Measurements from ENCODE around the gene TRPC5OS.

TRPC5OS gene

DNA sequence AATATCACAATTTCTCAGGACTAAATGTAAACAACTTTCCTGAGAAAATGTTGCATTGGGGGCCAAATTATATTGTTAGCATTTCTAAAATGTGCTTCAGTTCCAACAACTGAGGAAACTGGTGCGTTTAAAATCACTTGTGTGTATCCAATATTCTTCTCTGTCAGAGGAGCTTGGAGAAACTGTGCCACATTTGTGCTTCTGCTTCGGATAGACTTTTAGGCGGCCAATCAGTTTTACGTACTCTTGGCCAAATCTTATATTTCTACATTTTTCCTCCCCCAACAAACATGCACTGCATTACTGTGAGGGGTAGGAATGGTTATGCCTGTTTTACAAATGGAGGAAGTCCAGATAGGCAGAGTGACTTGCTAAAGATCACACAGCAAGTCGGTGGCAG, 27.4 kb upstream of the TRPC5OS start:
- no peak overlapping the region for H3K4me3 ChIP-seq (ENCODE audit: control insufficient read depth, low read depth, low read length)
- no peak for DNase-seq (ENCODE audit: low read depth)
- TF ChIP-seq, protein P1, sequence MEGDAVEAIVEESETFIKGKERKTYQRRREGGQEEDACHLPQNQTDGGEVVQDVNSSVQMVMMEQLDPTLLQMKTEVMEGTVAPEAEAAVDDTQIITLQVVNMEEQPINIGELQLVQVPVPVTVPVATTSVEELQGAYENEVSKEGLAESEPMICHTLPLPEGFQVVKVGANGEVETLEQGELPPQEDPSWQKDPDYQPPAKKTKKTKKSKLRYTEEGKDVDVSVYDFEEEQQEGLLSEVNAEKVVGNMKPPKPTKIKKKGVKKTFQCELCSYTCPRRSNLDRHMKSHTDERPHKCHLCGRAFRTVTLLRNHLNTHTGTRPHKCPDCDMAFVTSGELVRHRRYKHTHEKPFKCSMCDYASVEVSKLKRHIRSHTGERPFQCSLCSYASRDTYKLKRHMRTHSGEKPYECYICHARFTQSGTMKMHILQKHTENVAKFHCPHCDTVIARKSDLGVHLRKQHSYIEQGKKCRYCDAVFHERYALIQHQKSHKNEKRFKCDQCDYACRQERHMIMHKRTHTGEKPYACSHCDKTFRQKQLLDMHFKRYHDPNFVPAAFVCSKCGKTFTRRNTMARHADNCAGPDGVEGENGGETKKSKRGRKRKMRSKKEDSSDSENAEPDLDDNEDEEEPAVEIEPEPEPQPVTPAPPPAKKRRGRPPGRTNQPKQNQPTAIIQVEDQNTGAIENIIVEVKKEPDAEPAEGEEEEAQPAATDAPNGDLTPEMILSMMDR (IDR thresholded peaks at IDR 0.05; ENCODE audit: control insufficient read depth, insufficient read depth, low read depth, low read length, missing control alignments): no peak

DNA sequence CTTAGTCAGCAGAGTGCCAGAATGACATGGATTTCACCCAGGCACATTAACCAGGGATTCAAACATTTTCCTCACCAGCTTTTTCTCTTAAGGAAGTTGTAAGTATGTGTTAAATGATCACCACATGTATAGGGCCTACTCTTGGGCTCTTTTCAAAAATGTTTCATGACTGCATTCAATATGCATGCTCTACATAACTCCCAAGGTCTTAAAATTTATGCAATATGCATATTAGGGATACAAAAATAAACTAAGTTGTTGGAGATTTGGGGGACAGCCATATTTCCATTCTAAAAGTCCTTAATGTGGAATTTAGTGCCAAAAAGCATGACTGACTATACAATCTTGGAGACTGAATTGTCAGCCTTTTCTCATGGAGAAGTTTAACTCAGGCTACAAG, 25.0 kb upstream of the TRPC5OS start:
- TF ChIP-seq, protein P1 (IDR thresholded peaks at IDR 0.05; ENCODE audit: control insufficient read depth, insufficient read depth, low read depth, low read length, missing control alignments): no peak
- DNase-seq (ENCODE audit: low read depth): no peak
- H3K4me3 ChIP-seq (ENCODE audit: control insufficient read depth, low read depth, low read length): no peak overlapping the region

DNA sequence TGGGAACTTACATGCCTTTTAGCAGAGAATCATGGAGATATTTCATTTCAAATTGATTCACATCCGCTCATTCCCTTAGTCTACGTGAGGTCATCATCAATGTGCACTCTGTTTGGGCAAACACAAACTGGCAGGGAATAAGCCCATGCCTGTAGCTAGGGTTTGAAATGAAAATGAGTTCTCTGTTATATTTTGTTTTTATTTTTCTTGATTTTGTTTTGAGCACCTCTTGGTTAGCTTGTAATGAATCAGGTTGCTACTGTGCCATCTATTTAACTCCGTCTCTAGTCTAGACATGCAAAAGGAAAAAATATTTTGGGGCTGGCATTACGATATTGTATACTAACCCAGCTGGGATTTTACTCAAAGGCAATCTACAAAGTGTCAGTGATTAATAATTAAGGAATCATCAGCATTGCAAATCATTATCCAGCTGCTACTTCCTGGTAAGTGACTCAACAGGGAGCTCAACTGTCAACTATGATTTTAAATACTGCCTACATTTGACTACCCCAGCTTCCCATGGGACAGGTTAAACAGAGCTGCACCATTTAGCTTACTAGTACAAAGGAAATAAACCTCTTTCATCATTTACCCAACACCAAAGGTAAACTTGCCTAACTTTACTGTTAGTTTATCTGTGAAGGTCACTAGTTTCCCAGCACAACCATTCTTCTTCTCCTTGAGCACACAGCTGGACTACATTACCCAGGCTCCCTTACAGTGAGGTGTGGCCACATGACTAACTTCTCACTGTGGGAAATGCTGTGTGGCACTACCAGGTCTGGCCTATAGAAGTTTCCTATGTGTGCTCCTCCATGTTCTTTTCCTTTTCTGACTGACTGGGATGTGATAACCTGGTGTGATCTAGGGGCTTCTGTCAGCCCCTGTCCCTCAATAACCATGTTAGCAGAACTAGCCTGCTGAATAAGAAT, 21.2 kb upstream of the TRPC5OS start:
- TF ChIP-seq, protein P1 (IDR thresholded peaks at IDR 0.05; ENCODE audit: control insufficient read depth, insufficient read depth, low read depth, low read length, missing control alignments): no peak
- no peak overlapping the region for H3K4me3 ChIP-seq (ENCODE audit: control insufficient read depth, low read depth, low read length)
- no peak for DNase-seq (ENCODE audit: low read depth)

DNA sequence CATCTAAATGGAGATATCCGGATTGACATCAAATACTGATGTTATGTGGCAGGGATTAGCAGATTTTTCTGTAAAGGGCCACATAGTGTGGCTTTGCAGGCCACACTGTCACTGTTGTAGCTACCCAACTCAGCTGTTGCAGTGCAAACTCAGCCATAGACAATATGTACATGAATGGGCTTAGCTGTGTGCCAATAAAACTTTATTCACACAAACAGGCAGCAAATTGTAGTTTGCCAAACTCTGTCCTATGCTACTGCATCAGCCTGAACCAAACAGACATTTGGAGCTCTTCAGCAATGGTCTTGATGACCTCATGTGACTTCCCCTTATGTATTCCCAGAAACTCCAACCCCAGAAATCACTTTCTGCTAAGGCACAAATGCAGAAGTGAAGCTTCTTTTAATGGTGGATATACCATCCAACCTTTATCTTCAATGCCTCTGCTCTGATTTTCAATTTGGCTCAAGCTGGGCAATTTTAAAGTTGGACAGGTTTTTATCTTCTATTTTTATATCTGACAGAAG, 18.4 kb upstream of the TRPC5OS start:
- DNase-seq (ENCODE audit: low read depth): no peak
- TF ChIP-seq, protein P1 (IDR thresholded peaks at IDR 0.05; ENCODE audit: control insufficient read depth, insufficient read depth, low read depth, low read length, missing control alignments): no peak
- no peak overlapping the region for H3K4me3 ChIP-seq (ENCODE audit: control insufficient read depth, low read depth, low read length)

DNA sequence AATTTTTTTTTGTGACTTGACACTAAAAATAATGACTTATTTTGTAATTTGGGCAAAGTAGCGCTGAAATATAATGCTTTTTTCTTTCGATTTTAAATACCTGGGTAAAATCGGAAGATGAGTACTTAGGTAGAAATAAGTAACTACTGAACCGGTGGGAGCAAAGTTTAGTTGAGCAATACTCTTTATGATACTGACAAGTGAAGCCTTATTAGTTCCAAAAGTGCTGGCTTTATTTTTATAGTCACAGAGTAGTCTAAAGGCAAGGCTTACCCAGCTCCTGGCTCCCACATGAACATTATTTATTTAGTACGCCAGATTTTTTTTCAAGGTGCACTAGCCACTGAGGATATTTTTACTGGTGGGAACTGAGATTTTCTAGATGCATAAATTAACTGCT, 14.4 kb upstream of the TRPC5OS start:
- H3K4me3 ChIP-seq (ENCODE audit: control insufficient read depth, low read depth, low read length): no peak overlapping the region
- DNase-seq (ENCODE audit: low read depth): no peak
- TF ChIP-seq, protein P1 (IDR thresholded peaks at IDR 0.05; ENCODE audit: control insufficient read depth, insufficient read depth, low read depth, low read length, missing control alignments): no peak

DNA sequence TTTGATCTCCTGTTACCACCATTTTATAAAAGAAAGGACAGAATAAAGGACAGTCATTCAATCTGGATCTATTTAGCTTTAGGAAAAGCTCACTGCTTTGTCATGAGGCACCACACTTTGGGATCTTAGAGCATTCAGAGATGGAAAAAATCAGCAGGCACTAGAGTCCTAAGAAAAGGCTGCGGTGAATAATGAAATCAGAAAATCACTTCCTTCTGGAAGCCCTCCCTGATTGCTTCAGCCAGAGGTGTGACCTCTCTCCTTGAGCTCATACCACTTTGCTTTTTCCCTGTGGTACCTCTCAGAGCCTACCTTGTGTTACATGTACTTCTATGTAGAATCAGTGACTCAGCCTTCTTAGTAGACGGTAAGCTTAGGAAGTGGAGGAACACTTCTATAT, 8.7 kb upstream of the TRPC5OS start:
- TF ChIP-seq, protein P1 (IDR thresholded peaks at IDR 0.05; ENCODE audit: control insufficient read depth, insufficient read depth, low read depth, low read length, missing control alignments): no peak
- no peak for DNase-seq (ENCODE audit: low read depth)
- H3K4me3 ChIP-seq (ENCODE audit: control insufficient read depth, low read depth, low read length): no peak overlapping the region

All from AG09309 (cell line).